Measurements from ENCODE around the gene CXCR1. TPM values are rescaled to one million over a fixed set of nuclear protein-coding genes. Genes with fewer than 3 reads are reported as not detected.
A peak's percentile ranks its signal among the peaks of the same experiment; 100 is the strongest.

CXCR1 gene
- total RNA-seq, 4 donors from 2014 or later: 0.21 to 0.66 TPM; not detected in 2

DNA sequence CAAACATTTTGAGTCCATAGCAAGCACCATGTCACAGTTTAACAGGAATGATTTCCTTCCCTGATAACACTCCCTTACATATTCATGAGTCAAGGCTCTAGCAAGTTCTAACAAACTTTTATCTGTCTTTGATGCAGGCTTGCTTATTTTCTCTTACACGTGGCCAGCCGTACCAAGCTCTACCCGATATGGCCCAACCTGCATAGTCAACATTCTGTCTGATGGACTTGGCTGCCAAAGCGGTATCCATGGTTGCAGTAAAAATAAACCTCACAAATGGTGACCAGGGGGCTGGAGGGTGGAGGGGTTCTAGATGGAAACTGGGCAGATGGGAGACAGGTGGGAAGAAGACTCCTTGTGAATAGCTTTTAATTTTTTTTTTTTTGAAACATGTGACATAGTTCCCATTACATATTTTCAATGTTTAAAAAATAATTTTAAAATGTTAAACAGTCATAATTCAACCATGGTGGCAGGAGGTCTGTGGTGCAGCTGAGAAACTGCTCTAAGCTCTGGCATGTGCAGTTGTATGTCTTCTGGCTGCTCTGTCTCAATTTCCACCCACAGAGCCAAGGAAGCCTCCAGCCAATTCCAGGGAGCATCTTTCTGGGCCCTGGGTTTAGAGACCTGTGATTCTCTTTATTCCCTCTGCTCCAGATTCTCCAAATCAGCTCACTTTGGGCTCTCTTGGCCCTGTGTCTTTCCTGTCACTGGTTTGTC lies 20.7 kb upstream of the CXCR1 start:
- TF ChIP-seq EP300 (IDR thresholded peaks at IDR 0.05) (no peak), POLR2A (IDR thresholded peaks at IDR 0.05) (no peak)
- TF ChIP-seq, protein P1, sequence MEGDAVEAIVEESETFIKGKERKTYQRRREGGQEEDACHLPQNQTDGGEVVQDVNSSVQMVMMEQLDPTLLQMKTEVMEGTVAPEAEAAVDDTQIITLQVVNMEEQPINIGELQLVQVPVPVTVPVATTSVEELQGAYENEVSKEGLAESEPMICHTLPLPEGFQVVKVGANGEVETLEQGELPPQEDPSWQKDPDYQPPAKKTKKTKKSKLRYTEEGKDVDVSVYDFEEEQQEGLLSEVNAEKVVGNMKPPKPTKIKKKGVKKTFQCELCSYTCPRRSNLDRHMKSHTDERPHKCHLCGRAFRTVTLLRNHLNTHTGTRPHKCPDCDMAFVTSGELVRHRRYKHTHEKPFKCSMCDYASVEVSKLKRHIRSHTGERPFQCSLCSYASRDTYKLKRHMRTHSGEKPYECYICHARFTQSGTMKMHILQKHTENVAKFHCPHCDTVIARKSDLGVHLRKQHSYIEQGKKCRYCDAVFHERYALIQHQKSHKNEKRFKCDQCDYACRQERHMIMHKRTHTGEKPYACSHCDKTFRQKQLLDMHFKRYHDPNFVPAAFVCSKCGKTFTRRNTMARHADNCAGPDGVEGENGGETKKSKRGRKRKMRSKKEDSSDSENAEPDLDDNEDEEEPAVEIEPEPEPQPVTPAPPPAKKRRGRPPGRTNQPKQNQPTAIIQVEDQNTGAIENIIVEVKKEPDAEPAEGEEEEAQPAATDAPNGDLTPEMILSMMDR (IDR thresholded peaks at IDR 0.05): no peak
- peaks cover 0 to 5% (median 0%) of the 10 kb centered on the region in 4 donors for H3K4me1 ChIP-seq
- H3K36me3 ChIP-seq: no peaks in the 10 kb centered on the region
- no peak for DNase-seq (ENCODE audit: low spot score in 2 of 2)
- H3K27ac ChIP-seq: no peak overlapping the region
- no peaks in the 10 kb centered on the region for H3K27me3 ChIP-seq
- 66 to 69% methylated on average over 4 of the region's 4 CpGs for WGBS, 2 donors
- no peaks in the 10 kb centered on the region for H3K9me3 ChIP-seq
- H3K4me3 ChIP-seq: no peak overlapping the region

- H3K4me3 ChIP-seq: no peak overlapping the region
- H3K27me3 ChIP-seq: no peaks in the 10 kb centered on the region
- no peak overlapping the region for H3K27ac ChIP-seq
- WGBS, 2 donors: 64 to 89% methylated on average over 1 of the region's 1 CpG
- DNase-seq (ENCODE audit: low spot score in 2 of 2): no peak
- TF ChIP-seq EP300 (IDR thresholded peaks at IDR 0.05) (no peak), POLR2A (IDR thresholded peaks at IDR 0.05) (no peak)
- TF ChIP-seq, protein P1 (IDR thresholded peaks at IDR 0.05): no peak
- H3K9me3 ChIP-seq: no peaks in the 10 kb centered on the region
- H3K36me3 ChIP-seq: no peaks in the 10 kb centered on the region
- peaks cover 0 to 5% (median 0%) of the 10 kb centered on the region in 4 donors for H3K4me1 ChIP-seq
Observed at GRCh38 chr2:218186876-218187275, 20.1 kb upstream of the CXCR1 start.

GRCh38 chr2:218186355-218186766 lies 19.6 kb upstream of the CXCR1 start:
- H3K4me3 ChIP-seq: no peak overlapping the region
- peak; percentile 53 to 83 for DNase-seq (ENCODE audit: low spot score in 2 of 2)
- no peak for TF ChIP-seq POLR2A (IDR thresholded peaks at IDR 0.05)
- TF ChIP-seq, protein P1 (IDR thresholded peaks at IDR 0.05): peak; percentile 74 to 78 (median 77)
- 33 to 39% methylated on average over 8 of the region's 8 CpGs for WGBS, 2 donors
- no peaks in the 10 kb centered on the region for H3K9me3 ChIP-seq
- no peak overlapping the region for H3K27ac ChIP-seq
- peaks cover 0 to 8% (median 0%) of the 10 kb centered on the region in 4 donors for H3K4me1 ChIP-seq
- no peaks in the 10 kb centered on the region for H3K36me3 ChIP-seq
- H3K27me3 ChIP-seq: no peaks in the 10 kb centered on the region

DNA sequence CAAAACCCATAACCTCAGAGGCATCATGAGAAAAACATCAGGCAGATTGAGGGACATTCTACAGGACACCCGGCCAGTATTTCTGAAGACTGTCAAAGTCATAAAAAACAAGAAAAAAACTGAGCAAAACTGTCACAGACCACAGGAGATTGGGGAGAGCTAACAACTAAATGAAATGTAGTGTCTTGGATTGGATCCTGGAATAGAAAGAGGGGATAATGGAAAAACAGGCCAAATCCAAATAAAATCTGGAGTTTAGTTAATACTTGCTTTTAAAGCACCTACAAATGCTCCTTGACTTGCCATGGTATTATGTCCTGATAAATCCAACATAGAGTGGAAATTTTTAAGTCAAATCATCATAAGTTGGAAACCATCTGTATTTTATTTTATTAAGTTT lies 17.6 kb upstream of the CXCR1 start:
- H3K4me1 ChIP-seq: peaks cover 0 to 20% (median 0%) of the 10 kb centered on the region in 4 donors
- no peak overlapping the region for H3K27ac ChIP-seq
- no peak overlapping the region for H3K4me3 ChIP-seq
- WGBS, 2 donors: 74 to 92% methylated on average over 1 of the region's 1 CpG
- no peaks in the 10 kb centered on the region for H3K9me3 ChIP-seq
- H3K36me3 ChIP-seq: no peaks in the 10 kb centered on the region
- no peak for DNase-seq (ENCODE audit: low spot score in 2 of 2)
- H3K27me3 ChIP-seq: no peaks in the 10 kb centered on the region
- TF ChIP-seq, protein P1 (IDR thresholded peaks at IDR 0.05): no peak
- TF ChIP-seq EP300 (IDR thresholded peaks at IDR 0.05) (no peak), POLR2A (IDR thresholded peaks at IDR 0.05) (no peak)

GRCh38 chr2:218180467-218181114 lies 13.8 kb upstream of the CXCR1 start:
- no peak for DNase-seq (ENCODE audit: low spot score in 2 of 2)
- no peak overlapping the region for H3K4me3 ChIP-seq
- no peak for TF ChIP-seq EP300 (IDR thresholded peaks at IDR 0.05)
- TF ChIP-seq POLR2A (IDR thresholded peaks at IDR 0.05): no peak
- TF ChIP-seq, protein P1 (IDR thresholded peaks at IDR 0.05): no peak
- no peaks in the 10 kb centered on the region for H3K9me3 ChIP-seq
- H3K27ac ChIP-seq: peak overlapping the region in 2 of 4 donors; percentile 7 to 36
- WGBS, 2 donors: 61 to 65% methylated on average over 9 of the region's 9 CpGs
- H3K4me1 ChIP-seq: peaks cover 0 to 19% (median 0%) of the 10 kb centered on the region in 4 donors
- H3K36me3 ChIP-seq: no peaks in the 10 kb centered on the region
- H3K27me3 ChIP-seq: no peaks in the 10 kb centered on the region
